WERI-Rb-1 (cell line): ENCODE measurements around the gene USP21.

Source experiments
- DNase-seq: peaks from one replicate; pipeline ENCODE4 v3.0.0-alpha.2; 2020
- H3K27ac ChIP-seq: fragments of 250-450 bp; sonication (Bioruptor Pico); 2 replicates; pipeline ENCODE4 v1.5.1; 2020; ENCODE audit warnings: mild to moderate bottlenecking, moderate library complexity
- H3K27me3 ChIP-seq: fragments of 250-450 bp; sonication (Bioruptor Pico); 2 replicates; pipeline ENCODE4 v1.5.1; 2021; ENCODE audit warnings: mild to moderate bottlenecking, low read depth, moderate library complexity; ENCODE audit not compliant: insufficient read depth, severe bottlenecking
- H3K36me3 ChIP-seq: fragments of 250-450 bp; sonication (Bioruptor Pico); 2 replicates; pipeline ENCODE4 v1.5.1; 2020; ENCODE audit warnings: mild to moderate bottlenecking, moderate library complexity
- H3K4me3 ChIP-seq: 2 replicates; pipeline ENCODE4 v1.5.1; 2011; ENCODE audit warnings: low read depth, mild to moderate bottlenecking, control low read depth, low read length
- H3K9me3 ChIP-seq: fragments of 250-450 bp; sonication (Bioruptor Pico); 2 replicates; pipeline ENCODE4 v1.5.1; 2021; ENCODE audit warnings: mild to moderate bottlenecking, moderate library complexity; ENCODE audit not compliant: severe bottlenecking
- TF ChIP-seq, protein P1 (sequence below): IDR thresholded peaks from 2 replicates; pipeline ENCODE4 v1.5.1; 2011; ENCODE audit warnings: low read depth, mild to moderate bottlenecking, control low read depth, inconsistent platforms, low read length

The USP21 gene

GRCh38 chr1:161162806-161163205 is 3.5 kb downstream of the USP21 start:
- no peaks in the 10 kb centered on the region for H3K27me3 ChIP-seq
- no peak overlapping the region for H3K4me3 ChIP-seq
- peaks cover 58% of the 10 kb centered on the region for H3K36me3 ChIP-seq
- H3K27ac ChIP-seq: no peak overlapping the region
- H3K9me3 ChIP-seq: no peaks in the 10 kb centered on the region
- DNase-seq: no peak
- TF ChIP-seq, protein P1, sequence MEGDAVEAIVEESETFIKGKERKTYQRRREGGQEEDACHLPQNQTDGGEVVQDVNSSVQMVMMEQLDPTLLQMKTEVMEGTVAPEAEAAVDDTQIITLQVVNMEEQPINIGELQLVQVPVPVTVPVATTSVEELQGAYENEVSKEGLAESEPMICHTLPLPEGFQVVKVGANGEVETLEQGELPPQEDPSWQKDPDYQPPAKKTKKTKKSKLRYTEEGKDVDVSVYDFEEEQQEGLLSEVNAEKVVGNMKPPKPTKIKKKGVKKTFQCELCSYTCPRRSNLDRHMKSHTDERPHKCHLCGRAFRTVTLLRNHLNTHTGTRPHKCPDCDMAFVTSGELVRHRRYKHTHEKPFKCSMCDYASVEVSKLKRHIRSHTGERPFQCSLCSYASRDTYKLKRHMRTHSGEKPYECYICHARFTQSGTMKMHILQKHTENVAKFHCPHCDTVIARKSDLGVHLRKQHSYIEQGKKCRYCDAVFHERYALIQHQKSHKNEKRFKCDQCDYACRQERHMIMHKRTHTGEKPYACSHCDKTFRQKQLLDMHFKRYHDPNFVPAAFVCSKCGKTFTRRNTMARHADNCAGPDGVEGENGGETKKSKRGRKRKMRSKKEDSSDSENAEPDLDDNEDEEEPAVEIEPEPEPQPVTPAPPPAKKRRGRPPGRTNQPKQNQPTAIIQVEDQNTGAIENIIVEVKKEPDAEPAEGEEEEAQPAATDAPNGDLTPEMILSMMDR: no peak

DNA sequence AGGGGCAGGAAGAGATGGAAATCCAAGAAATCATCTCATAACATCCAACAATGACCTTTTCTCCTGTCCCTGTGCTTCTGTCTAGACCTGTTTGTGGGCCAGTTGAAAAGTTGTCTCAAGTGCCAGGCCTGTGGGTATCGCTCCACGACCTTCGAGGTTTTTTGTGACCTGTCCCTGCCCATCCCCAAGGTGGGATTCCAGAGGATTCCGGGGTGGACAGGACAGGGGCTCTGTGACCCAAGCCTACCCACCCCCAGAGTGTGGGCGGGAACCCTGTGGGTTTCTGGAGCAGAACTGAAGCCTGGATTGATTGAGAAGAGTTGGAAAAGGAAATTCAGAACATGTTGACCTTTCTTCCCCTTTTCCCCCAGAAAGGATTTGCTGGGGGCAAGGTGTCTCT is 4.5 kb downstream of the USP21 start:
- no peak for DNase-seq
- Histone ChIP-seq H3K27ac (no peak overlapping the region), H3K9me3 (no peaks in the 10 kb centered on the region), H3K36me3 (peaks cover 53% of the 10 kb centered on the region), H3K27me3 (no peaks in the 10 kb centered on the region), H3K4me3 (no peak overlapping the region)
- TF ChIP-seq, protein P1: no peak

DNA sequence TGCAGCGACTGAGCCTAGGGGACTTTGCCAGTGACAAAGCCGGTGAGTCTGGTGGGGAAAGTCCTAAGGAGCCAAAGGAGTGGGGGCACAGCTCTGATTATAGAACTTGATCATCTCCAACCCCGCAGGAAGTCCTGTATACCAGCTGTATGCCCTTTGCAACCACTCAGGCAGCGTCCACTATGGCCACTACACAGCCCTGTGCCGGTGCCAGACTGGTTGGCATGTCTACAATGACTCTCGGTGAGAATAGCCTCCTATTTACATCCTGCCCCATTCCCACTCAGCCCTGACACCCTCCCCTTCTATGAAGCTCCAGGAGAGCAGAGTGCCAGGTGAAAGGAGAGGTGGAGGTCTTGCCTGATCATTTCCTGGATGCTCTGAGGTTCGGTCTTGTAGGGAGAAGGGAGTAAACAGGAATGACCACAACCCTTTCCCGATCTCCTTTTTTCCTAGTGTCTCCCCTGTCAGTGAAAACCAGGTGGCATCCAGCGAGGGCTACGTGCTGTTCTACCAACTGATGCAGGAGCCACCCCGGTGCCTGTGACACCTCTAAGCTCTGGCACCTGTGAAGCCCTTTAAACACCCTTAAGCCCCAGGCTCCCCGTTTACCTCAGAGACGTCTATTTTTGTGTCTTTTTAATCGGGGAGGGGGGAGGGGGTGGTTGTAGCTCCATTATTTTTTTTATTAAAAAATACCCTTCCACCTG is 5.8 kb downstream of the USP21 start:
- no peaks in the 10 kb centered on the region for H3K9me3 ChIP-seq
- no peaks in the 10 kb centered on the region for H3K27me3 ChIP-seq
- H3K27ac ChIP-seq: peak overlapping the region; percentile 61
- TF ChIP-seq, protein P1: no peak
- peaks cover 63% of the 10 kb centered on the region for H3K36me3 ChIP-seq
- peak overlapping the region; percentile 68 for H3K4me3 ChIP-seq
- no peak for DNase-seq

DNA sequence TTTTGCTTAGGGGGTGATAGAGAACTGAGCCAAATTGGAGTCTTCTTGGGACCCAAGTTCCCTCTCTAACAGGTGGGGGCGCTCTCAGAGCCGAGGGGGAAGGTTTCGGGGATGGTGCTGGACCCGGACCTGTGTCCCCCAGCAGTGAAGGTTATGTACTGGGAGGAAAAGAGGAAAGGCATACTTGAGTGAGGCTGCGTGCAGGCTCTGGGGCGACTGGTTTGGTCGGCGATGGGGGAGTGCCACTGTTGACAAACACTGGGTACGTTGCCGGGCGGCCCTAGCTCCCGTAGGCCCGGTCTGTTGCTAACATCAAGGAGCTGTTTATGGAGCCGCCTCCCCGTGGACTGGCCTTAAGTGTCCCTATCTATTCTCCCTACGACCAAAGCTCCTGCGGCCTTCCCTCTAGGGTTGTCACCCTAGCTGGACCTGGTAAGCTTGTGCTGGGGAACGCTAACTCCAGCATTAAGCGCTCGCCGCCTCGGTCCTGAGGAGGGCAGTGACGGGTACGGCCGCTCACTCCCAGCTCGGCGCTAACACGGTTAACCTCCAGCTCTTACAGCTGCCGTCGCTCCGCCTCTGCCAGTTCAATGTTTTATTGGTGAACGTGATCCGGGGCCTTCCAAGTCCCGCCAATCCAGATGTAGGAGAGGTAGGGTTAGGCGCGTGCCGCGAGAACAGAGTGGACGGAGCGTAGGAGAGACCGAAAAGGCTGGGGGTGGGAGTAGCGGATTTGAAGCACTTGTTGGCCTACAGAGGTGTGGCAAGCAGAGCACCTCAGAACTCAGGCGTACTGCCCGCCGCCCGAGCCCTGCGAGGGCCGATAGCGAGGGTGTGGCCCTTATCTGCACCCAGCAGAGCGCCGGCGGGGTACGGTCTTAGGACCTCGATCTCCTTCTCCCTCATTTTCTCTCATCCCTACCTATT is 6.7 kb downstream of the USP21 start, which contains the start of gene PPOX:
Gene PPOX, plus strand, starts transcription at position 685 of the 927 bp plus-strand sequence. CDS start 422 bp downstream, outside the sequence.
- Histone ChIP-seq H3K36me3 (peaks cover 68% of the 10 kb centered on the region), H3K4me3 (peak within 1 kb of the TSS; percentile 68), H3K27ac (peak within 1 kb of the TSS; percentile 61), H3K9me3 (no peaks in the 10 kb centered on the region), H3K27me3 (no peaks in the 10 kb centered on the region)
- TF ChIP-seq, protein P1: peak; percentile 74
- peak; percentile 100 for DNase-seq

GRCh38 chr1:161166669-161167548 is 7.6 kb downstream of the USP21 start:
- DNase-seq: peak; percentile 68
- Histone ChIP-seq H3K4me3 (peak overlapping the region; percentile 68), H3K27me3 (no peaks in the 10 kb centered on the region), H3K36me3 (peaks cover 71% of the 10 kb centered on the region), H3K9me3 (no peaks in the 10 kb centered on the region), H3K27ac (peak overlapping the region; percentile 57)
- TF ChIP-seq, protein P1: no peak
